BLaER1 (cell line): ENCODE results near the gene FAHD1.

ENCODE experiments used
- H3K27ac ChIP-seq: shearing (Covaris generic); formaldehyde crosslinking; 2 replicates; pipeline ENCODE4 v1.8.1; 2022
- H3K27me3 ChIP-seq: shearing (Covaris generic); formaldehyde crosslinking; 2 replicates; pipeline ENCODE4 v1.8.1; 2022
- H3K36me3 ChIP-seq: shearing (Covaris generic); formaldehyde crosslinking; 2 replicates; pipeline ENCODE4 v1.8.1; 2022
- H3K4me1 ChIP-seq: shearing (Covaris generic); formaldehyde crosslinking; 2 replicates; pipeline ENCODE4 v1.8.1; 2022
- H3K4me2 ChIP-seq: shearing (Covaris generic); formaldehyde crosslinking; 2 replicates; pipeline ENCODE4 v1.8.1; 2022
- H3K4me3 ChIP-seq: shearing (Covaris generic); formaldehyde crosslinking; 2 replicates; pipeline ENCODE4 v1.8.1; 2022
- H3K9ac ChIP-seq: shearing (Covaris generic); formaldehyde crosslinking; 2 replicates; pipeline ENCODE4 v1.8.1; 2022
- H3K9me3 ChIP-seq: shearing (Covaris generic); formaldehyde crosslinking; 2 replicates; pipeline ENCODE4 v1.8.1; 2022
- H4K20me1 ChIP-seq: shearing (Covaris generic); formaldehyde crosslinking; 2 replicates; pipeline ENCODE4 v1.8.1; 2022
- Cebpa-rat ChIP-seq: shearing (Covaris generic); IDR thresholded peaks from 2 replicates; pipeline ENCODE4 v1.8.1; 2022

FAHD1 gene

GRCh38 chr16:1839554-1839953 is 12.5 kb downstream of the FAHD1 start:
- Histone ChIP-seq H3K27me3 (no peaks in the 10 kb centered on the region), H4K20me1 (no peaks in the 10 kb centered on the region), H3K4me1 (no peaks in the 10 kb centered on the region), H3K4me3 (no peak overlapping the region), H3K9ac (no peak overlapping the region), H3K4me2 (no peak overlapping the region), H3K27ac (no peak overlapping the region), H3K36me3 (no peaks in the 10 kb centered on the region), H3K9me3 (no peaks in the 10 kb centered on the region)
- no peak for TF ChIP-seq Cebpa-rat

- TF ChIP-seq Cebpa-rat: no peak
- H3K27me3 ChIP-seq: no peaks in the 10 kb centered on the region
Observed at GRCh38 chr16:1845985-1846384, 19.0 kb downstream of the FAHD1 start.

GRCh38 chr16:1846416-1846815 is 19.4 kb downstream of the FAHD1 start:
- Histone ChIP-seq H3K4me1 (no peaks in the 10 kb centered on the region), H3K27ac (no peak overlapping the region), H3K4me3 (no peak overlapping the region), H3K4me2 (no peak overlapping the region), H4K20me1 (no peaks in the 10 kb centered on the region), H3K9ac (no peak overlapping the region), H3K27me3 (no peaks in the 10 kb centered on the region), H3K9me3 (no peaks in the 10 kb centered on the region), H3K36me3 (no peaks in the 10 kb centered on the region)
- TF ChIP-seq Cebpa-rat: no peak

More at GRCh38 chr16:1845985-1846384, 19.0 kb downstream of the FAHD1 start:
- H3K4me1 ChIP-seq: no peaks in the 10 kb centered on the region
- H3K9me3 ChIP-seq: no peaks in the 10 kb centered on the region
- no peak overlapping the region for H3K4me3 ChIP-seq
- H3K9ac ChIP-seq: no peak overlapping the region
- H3K4me2 ChIP-seq: no peak overlapping the region
- no peaks in the 10 kb centered on the region for H4K20me1 ChIP-seq
- H3K36me3 ChIP-seq: no peaks in the 10 kb centered on the region
- H3K27ac ChIP-seq: no peak overlapping the region

- H3K9me3 ChIP-seq: no peaks in the 10 kb centered on the region
- H3K9ac ChIP-seq: no peak overlapping the region
- H3K27ac ChIP-seq: no peak overlapping the region
- no peaks in the 10 kb centered on the region for H3K36me3 ChIP-seq
- H4K20me1 ChIP-seq: no peaks in the 10 kb centered on the region
- H3K4me3 ChIP-seq: no peak overlapping the region
- H3K4me2 ChIP-seq: no peak overlapping the region
- H3K27me3 ChIP-seq: no peaks in the 10 kb centered on the region
- no peak for TF ChIP-seq Cebpa-rat
- no peaks in the 10 kb centered on the region; the same call in 1 of the 2 replicates for H3K4me1 ChIP-seq
Observed at GRCh38 chr16:1850981-1851380, 24.0 kb downstream of the FAHD1 start.

- Histone ChIP-seq H3K27ac (no peak overlapping the region), H4K20me1 (no peaks in the 10 kb centered on the region), H3K4me2 (no peak overlapping the region), H3K4me3 (no peak overlapping the region), H3K4me1 (no peaks in the 10 kb centered on the region; the same call in 1 of the 2 replicates), H3K9me3 (no peaks in the 10 kb centered on the region), H3K9ac (no peak overlapping the region), H3K36me3 (no peaks in the 10 kb centered on the region), H3K27me3 (no peaks in the 10 kb centered on the region)
- no peak for TF ChIP-seq Cebpa-rat
Observed at GRCh38 chr16:1851793-1852192, 24.8 kb downstream of the FAHD1 start.

- Histone ChIP-seq H4K20me1 (no peaks in the 10 kb centered on the region), H3K36me3 (no peaks in the 10 kb centered on the region), H3K4me3 (no peak overlapping the region), H3K4me1 (peaks cover 8% of the 10 kb centered on the region), H3K27ac (no peak overlapping the region), H3K9ac (no peak overlapping the region), H3K4me2 (no peak overlapping the region), H3K27me3 (peaks cover 21% of the 10 kb centered on the region; the same call in 1 of the 2 replicates), H3K9me3 (no peaks in the 10 kb centered on the region)
- TF ChIP-seq Cebpa-rat: no peak
Observed at GRCh38 chr16:1857433-1858097, 30.6 kb downstream of the FAHD1 start.

GRCh38 chr16:1858189-1858865 is 31.3 kb downstream of the FAHD1 start:
- no peaks in the 10 kb centered on the region for H3K36me3 ChIP-seq
- no peak overlapping the region for H3K4me2 ChIP-seq
- no peak overlapping the region for H3K27ac ChIP-seq
- no peak overlapping the region for H3K4me3 ChIP-seq
- H3K9me3 ChIP-seq: no peaks in the 10 kb centered on the region
- no peak for TF ChIP-seq Cebpa-rat
- no peaks in the 10 kb centered on the region for H4K20me1 ChIP-seq
- H3K9ac ChIP-seq: no peak overlapping the region
- peaks cover 8% of the 10 kb centered on the region for H3K4me1 ChIP-seq
- H3K27me3 ChIP-seq: peaks cover 21% of the 10 kb centered on the region; the same call in 1 of the 2 replicates

GRCh38 chr16:1859650-1860049 is 32.6 kb downstream of the FAHD1 start:
- H3K27ac ChIP-seq: no peak overlapping the region
- H3K36me3 ChIP-seq: no peaks in the 10 kb centered on the region
- H3K4me2 ChIP-seq: peak overlapping the region; percentile 40
- H3K4me1 ChIP-seq: peaks cover 8% of the 10 kb centered on the region
- no peaks in the 10 kb centered on the region for H3K9me3 ChIP-seq
- H3K27me3 ChIP-seq: peaks cover 21% of the 10 kb centered on the region; the same call in 1 of the 2 replicates
- no peak overlapping the region for H3K9ac ChIP-seq
- no peaks in the 10 kb centered on the region for H4K20me1 ChIP-seq
- TF ChIP-seq Cebpa-rat: no peak
- H3K4me3 ChIP-seq: no peak overlapping the region

- H3K9me3 ChIP-seq: no peaks in the 10 kb centered on the region
- no peak overlapping the region for H3K9ac ChIP-seq
- H4K20me1 ChIP-seq: no peaks in the 10 kb centered on the region
- H3K27ac ChIP-seq: no peak overlapping the region
- H3K36me3 ChIP-seq: no peaks in the 10 kb centered on the region
- H3K4me1 ChIP-seq: peaks cover 8% of the 10 kb centered on the region
- TF ChIP-seq Cebpa-rat: no peak
- no peak overlapping the region for H3K4me2 ChIP-seq
- H3K4me3 ChIP-seq: no peak overlapping the region
- H3K27me3 ChIP-seq: peaks cover 21% of the 10 kb centered on the region; the same call in 1 of the 2 replicates
Observed at GRCh38 chr16:1861730-1862129, 34.7 kb downstream of the FAHD1 start.

- no peaks in the 10 kb centered on the region for H3K9me3 ChIP-seq
- no peaks in the 10 kb centered on the region for H4K20me1 ChIP-seq
- no peak overlapping the region for H3K9ac ChIP-seq
- no peak for TF ChIP-seq Cebpa-rat
- peaks cover 8% of the 10 kb centered on the region for H3K4me1 ChIP-seq
- no peaks in the 10 kb centered on the region for H3K36me3 ChIP-seq
- no peak overlapping the region for H3K4me3 ChIP-seq
- no peak overlapping the region for H3K27ac ChIP-seq
- no peak overlapping the region for H3K4me2 ChIP-seq
- H3K27me3 ChIP-seq: peaks cover 17% of the 10 kb centered on the region; the same call in 1 of the 2 replicates
Observed at GRCh38 chr16:1862394-1862793, 35.4 kb downstream of the FAHD1 start.
